Ovary (tissue), 3 donors: ENCODE data around the gene FKBP4.

ENCODE experiments used
- CTCF ChIP-seq, 3 donors: fragments of 450-650 bp in 2 of 3; fragments of 200-600 bp in 1 of 3; IDR thresholded peaks; one replicate each; pipeline versions ENCODE4 v1.5.1 to v1.8.0; 2016 to 2022; ENCODE audit warnings: antibody characterized with exemption in 3 of 3, mild to moderate bottlenecking in 1 of 3
- POLR2A ChIP-seq: fragments of 450-650 bp; IDR thresholded peaks from one replicate; pipeline ENCODE4 v1.6.1; 2017; ENCODE audit warnings: antibody characterized with exemption, mild to moderate bottlenecking, moderate library complexity
- donor health status: DM: no; HTN: no; CAD: no.

GRCh38 chr12:2801044-2801783 lies 6.4 kb downstream of the FKBP4 start:
- TF ChIP-seq CTCF (IDR thresholded peaks at IDR 0.05) (no peak), POLR2A (no peak)
